PC-3 (cell line): ENCODE measurements around the gene CHRND.

Source experiments
- CTCF ChIP-seq: fragments of 300-600 bp; sonication (generic); conservative IDR thresholded peaks from 2 replicates; pipeline ENCODE4 v1.5.1; 2017; ENCODE audit warnings: antibody characterized with exemption, low read depth, mild to moderate bottlenecking, low read length
- EZH2 ChIP-seq: fragments of 300-600 bp; sonication (generic); IDR thresholded peaks from one replicate; pipeline ENCODE4 v1.6.1; 2017; ENCODE audit warnings: antibody characterized with exemption, mild to moderate bottlenecking, low read length; ENCODE audit not compliant: unreplicated experiment
- EZH2phosphoT487 ChIP-seq: fragments of 300-600 bp; sonication (generic); IDR thresholded peaks from 2 replicates; pipeline ENCODE4 v1.6.1; 2018; ENCODE audit warnings: mild to moderate bottlenecking, antibody characterized with exemption, low read length, borderline replicate concordance

- TF ChIP-seq CTCF (no peak), EZH2 (no peak), EZH2phosphoT487 (no peak)
Measured at GRCh38 chr2:232486558-232487384, 39.2 kb upstream of the CHRND start.
